ENCODE data around the gene OLFML2A.
"Not testable (repeated sequence)": the region's sequence is repeated elsewhere in the genome, so short reads cannot be mapped to it uniquely, and the experiment has no call there.

The OLFML2A gene

GRCh38 chr9:124831642-124832364, 54.9 kb downstream of the OLFML2A start:
- DNase-seq: no peak

- peak; percentile 48 for DNase-seq
Observed at GRCh38 chr9:124834591-124834990, 57.7 kb downstream of the OLFML2A start.

DNA sequence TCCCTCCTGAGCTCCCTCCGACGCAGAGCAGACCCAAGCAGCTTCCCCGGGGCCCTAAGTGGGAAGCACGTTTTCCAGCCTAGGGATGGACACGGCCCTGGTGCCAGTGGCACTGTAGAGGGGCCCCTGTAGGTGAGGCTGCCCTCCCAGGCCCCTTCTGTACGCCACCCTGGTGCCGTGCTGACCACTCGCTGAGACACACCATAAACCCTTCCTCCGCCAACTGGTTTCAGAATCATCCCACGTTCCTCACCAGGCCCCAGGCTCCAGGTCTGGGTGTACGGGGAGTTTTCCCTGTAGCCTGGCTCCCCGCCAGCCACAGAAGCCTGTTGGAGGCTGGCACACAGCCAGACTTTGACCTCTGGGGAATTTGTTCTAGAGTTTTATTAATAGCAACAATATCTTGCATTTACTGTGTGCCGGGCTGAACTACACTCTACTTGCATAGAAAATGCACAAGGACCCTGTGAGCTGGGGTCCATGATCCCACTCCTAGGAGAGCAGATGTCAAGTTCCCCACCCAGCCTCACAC, 58.2 kb downstream of the OLFML2A start:
- DNase-seq: peak; percentile 42

GRCh38 chr9:124838132-124838531, 61.2 kb downstream of the OLFML2A start:
- DNase-seq: not testable (repeated sequence)

GRCh38 chr9:124838567-124839275, 61.8 kb downstream of the OLFML2A start:
- DNase-seq: not testable (repeated sequence)

GRCh38 chr9:124839612-124840299, 62.8 kb downstream of the OLFML2A start:
- DNase-seq: no peak

- no peak for DNase-seq
Observed at GRCh38 chr9:124840300-124840833, 63.4 kb downstream of the OLFML2A start.

GRCh38 chr9:124841075-124841821, 64.3 kb downstream of the OLFML2A start:
- DNase-seq: no peak

GRCh38 chr9:124843456-124844034, 66.6 kb downstream of the OLFML2A start:
- DNase-seq: no peak

GRCh38 chr9:124844291-124844690, 67.4 kb downstream of the OLFML2A start:
- DNase-seq: no peak

- DNase-seq: not testable (repeated sequence)
Observed at GRCh38 chr9:124846467-124846866, 69.5 kb downstream of the OLFML2A start.

- DNase-seq: no peak
Observed at GRCh38 chr9:124846969-124847368, 70.0 kb downstream of the OLFML2A start.

- DNase-seq: no peak
Observed at GRCh38 chr9:124849801-124850200, 72.9 kb downstream of the OLFML2A start.

GRCh38 chr9:124852121-124852828, 75.3 kb downstream of the OLFML2A start:
- DNase-seq: no peak

DNA sequence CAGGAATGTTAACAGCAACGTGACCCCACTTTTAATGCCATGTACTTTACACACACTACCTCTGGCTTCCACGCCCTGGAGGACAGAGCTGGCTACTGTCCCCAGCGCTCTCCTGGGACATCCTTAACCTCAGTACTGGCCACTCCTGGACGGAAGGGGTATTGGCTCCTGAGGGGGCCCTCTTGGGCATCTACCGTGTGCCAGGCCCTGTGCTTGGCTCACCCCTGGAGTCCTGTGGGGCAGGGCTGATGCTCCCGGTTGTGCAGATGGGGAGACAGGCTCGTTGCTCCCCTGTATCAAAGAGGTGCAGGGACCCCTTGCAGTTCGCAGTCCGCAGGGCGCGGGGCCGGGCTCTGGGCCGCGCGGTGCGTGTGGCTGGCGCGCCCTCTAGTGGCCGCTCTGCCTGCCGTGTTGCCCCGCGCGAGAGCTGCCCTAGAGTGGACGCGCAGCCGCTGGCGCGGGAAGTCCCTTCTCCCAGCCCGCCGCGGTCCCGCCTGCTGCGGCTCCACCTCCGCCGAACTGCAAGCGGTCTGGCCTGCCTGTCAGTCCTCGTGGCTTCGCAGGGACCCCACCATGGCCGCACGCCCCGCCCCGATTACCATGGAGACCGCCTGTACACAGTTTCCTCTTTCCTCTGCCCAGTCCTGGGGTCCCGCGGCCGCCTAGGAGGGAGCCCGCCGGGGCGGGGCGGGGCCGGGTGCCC, 76.0 kb downstream of the OLFML2A start, which contains the start of gene WDR38:
WDR38 (plus strand) TSS at position 632 of the 703 bp plus-strand sequence. CDS start 72 bp downstream, outside the sequence.
- DNase-seq: peak; percentile 79

DNA sequence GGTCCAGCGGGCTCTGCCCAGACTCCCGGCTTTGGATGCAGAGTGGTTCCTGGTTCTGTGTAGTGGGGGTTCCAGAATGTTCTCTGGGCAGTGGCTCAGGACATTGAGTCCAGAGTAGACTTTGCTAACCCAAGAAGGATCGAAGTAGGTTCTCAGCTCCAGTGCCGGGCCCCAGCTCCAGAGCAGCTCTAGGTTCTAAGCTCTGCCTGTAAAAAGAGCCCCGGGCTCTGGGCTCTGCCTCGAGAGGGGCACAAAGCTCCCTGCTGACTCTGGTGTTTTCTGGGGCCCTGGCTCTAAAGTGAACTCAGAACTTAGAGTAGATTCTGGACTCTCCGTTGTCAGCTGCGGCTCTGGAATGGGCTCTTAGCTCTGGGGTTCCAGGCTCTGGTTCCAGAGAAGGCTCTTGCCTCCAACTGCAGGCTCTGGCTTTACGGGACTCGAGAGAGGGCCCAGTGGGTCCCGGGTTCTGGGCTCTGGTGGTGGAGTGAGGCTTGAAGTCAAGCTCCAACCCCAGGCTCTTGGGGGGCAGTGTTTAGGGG, 76.7 kb downstream of the OLFML2A start:
- DNase-seq: no peak

GRCh38 chr9:124854161-124854560, 77.2 kb downstream of the OLFML2A start:
- no peak for DNase-seq

DNA sequence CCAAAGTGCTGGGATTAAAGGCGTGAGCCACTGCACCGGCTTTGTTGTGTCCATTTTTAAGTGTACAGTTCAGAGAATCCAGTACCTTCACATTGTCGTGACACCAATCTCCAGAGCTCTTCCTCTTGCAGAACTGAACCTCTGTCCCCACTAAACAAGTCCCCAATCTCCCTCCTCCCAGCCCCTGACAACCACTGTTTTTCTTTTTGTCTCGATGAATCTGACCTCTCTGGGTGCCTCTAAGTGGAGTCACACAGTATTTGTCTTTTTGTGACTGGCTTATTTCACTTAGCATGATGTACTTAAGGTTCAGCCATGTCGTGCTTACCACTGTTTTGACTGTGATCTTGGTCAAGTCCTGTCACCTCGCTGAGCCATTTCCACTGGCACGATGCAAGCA, 77.9 kb downstream of the OLFML2A start:
- DNase-seq: no peak

DNA sequence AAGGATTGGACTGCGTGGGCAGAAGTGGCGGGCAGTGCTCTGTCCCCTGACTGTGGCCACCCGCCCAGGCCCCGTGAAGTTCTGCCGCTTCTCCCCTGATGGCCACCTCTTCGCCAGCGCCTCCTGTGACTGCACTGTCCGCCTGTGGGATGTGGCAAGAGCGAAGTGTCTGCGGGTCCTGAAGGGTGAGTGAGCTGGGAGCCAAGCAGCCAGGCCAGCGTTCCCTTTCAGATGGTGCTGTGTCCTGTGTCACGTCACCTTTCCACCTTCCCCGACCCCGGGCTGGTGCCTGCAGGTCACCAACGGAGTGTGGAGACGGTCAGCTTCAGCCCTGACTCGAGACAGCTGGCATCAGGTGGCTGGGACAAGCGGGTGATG, 78.6 kb downstream of the OLFML2A start:
- DNase-seq: no peak

All from HCEC 1CT (cell line).